ENCODE measurements around the gene SDC1. TPM values are rescaled to one million over a fixed set of nuclear protein-coding genes. Genes with fewer than 3 reads are reported as not detected.

SDC1 gene
- total and polyA plus RNA-seq, 2 of the 8 experiments (the other 6 are each of a cell fraction or from before 2014, with no cell fraction given): 45.3 to 73.3 TPM

DNA sequence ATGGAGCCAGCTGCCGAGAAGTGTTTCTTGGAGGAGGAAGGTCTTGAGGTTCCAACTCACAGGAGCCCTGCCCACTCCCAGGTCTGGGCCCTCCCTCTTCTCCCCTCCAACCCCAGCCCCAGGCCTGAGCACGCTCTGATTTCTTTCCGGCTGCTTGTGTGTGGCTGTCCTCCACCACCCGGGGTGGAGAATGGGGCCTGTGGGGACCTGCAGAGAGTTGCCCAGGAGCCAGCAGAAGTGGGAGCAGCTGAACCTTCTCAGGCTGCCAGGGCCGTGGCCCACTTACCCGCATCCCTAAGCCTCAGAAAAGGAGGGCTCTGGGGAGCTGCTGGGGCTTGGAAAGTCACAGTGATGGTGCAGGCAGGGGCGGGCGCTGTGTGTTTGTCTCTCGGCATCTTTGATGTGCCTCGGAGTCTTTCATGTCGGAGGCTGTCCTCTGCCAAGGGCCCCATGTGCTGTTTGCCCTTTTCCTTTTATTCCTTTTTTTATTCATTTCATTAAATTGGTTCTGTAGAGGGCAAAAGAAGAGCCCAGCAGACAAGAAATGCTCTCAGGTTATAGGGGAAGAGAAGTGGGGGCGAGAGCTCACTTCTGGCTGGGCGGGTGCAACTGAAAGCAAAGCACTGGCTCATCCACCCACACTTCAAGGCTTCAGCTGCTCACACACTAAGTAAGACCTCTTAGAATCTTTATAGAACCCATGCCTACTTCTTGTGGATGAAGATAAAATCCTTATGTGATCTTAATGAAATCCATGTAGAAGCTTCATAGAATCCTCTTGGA lies 52.5 kb downstream of the SDC1 start:
- TF ChIP-seq, protein P1, sequence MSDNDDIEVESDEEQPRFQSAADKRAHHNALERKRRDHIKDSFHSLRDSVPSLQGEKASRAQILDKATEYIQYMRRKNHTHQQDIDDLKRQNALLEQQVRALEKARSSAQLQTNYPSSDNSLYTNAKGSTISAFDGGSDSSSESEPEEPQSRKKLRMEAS (IDR thresholded peaks at IDR 0.05): no peak
- TF ChIP-seq CREB1 (IDR thresholded peaks at IDR 0.05): no peak
- no peak for TF ChIP-seq GTF2F1 (IDR thresholded peaks at IDR 0.05; ENCODE audit: borderline replicate concordance, low read depth, low read length)
- no peak for TF ChIP-seq KDM1A (IDR thresholded peaks at IDR 0.05; ENCODE audit: borderline replicate concordance, low read length)
- TF ChIP-seq TAF1 (IDR thresholded peaks at IDR 0.05; ENCODE audit: low read depth, low read length): no peak
- no peak for TF ChIP-seq TCF12 (IDR thresholded peaks at IDR 0.05; ENCODE audit: low read depth, low read length)
- Histone ChIP-seq H4K5ac (ENCODE audit: insufficient read length, low read depth, low read length) (no peak overlapping the region), H3K27ac (ENCODE audit: low read depth, low read length) (no peak overlapping the region), H3K4me2 (ENCODE audit: insufficient read depth in 1 of 2, low read depth in 2 of 2, low read length in 2 of 2) (no peak overlapping the region), H2BK12ac (ENCODE audit: low read depth, low read length) (no peak overlapping the region), H3K18ac (ENCODE audit: extremely low read depth, low read length) (no peak overlapping the region; the same call in 1 of the 2 replicates), H3K56ac (replicated peaks; ENCODE audit: insufficient read length, low read depth, low read length) (no peak overlapping the region), H4K91ac (replicated peaks; ENCODE audit: insufficient read length, low read length) (no peak overlapping the region), H3K4ac (replicated peaks; ENCODE audit: insufficient read length, low read depth, low read length) (no peak overlapping the region), H2BK15ac (ENCODE audit: low read length) (no peak overlapping the region), H3K14ac (ENCODE audit: insufficient read length) (no peak overlapping the region), H3K9me3 (ENCODE audit: insufficient read depth in 2 of 2, low read depth in 1 of 2, low read length in 1 of 2) (no peaks in the 10 kb centered on the region), H2AFZ (ENCODE audit: low read length) (0 out of 2 replicates have a peak overlapping the region, but pooled peaks have one; percentile 7), H3K4me3 (ENCODE audit: extremely low read depth in 1 of 4, insufficient read depth in 2 of 4, low read depth in 3 of 4, low read length in 4 of 4) (no peak overlapping the region), H3K23ac (ENCODE audit: insufficient read length) (no peak overlapping the region), H3K23me2 (ENCODE audit: low read depth, low read length) (no peaks in the 10 kb centered on the region), H3K27me3 (replicated peaks in 1 of 4; ENCODE audit: control insufficient read depth in 3 of 4, extremely low read depth in 1 of 4, insufficient read depth in 3 of 4, low read length in 3 of 4) (no peaks in the 10 kb centered on the region), H3K9ac (replicated peaks in 1 of 4; ENCODE audit: extremely low read depth in 1 of 4, low read depth in 3 of 4, low read length in 3 of 4) (no peak overlapping the region), H3K4me1 (replicated peaks in 1 of 4; ENCODE audit: control insufficient read depth in 3 of 4, insufficient read depth in 4 of 4, low read length in 3 of 4) (peaks cover 0 to 12% (median 3%) of the 10 kb centered on the region in 4 experiments; a peak in 3 of 7 replicates), H2BK5ac (ENCODE audit: low read depth, low read length) (no peak overlapping the region), H4K8ac (ENCODE audit: extremely low read depth, insufficient read depth, low read length) (peak overlapping the region; percentile 82), H2BK20ac (ENCODE audit: low read length) (0 out of 2 replicates have a peak overlapping the region, but pooled peaks have one; percentile 48), H2BK120ac (replicated peaks; ENCODE audit: low read depth, low read length) (no peak overlapping the region), H3K79me2 (ENCODE audit: control insufficient read depth in 1 of 2, insufficient read depth in 2 of 2, low read length in 2 of 2) (no peaks in the 10 kb centered on the region), H4K20me1 (replicated peaks in 1 of 2; ENCODE audit: control insufficient read depth in 1 of 2, insufficient read depth in 2 of 2, low read length in 2 of 2) (no peaks in the 10 kb centered on the region), H2AK5ac (ENCODE audit: low read depth, low read length) (no peak overlapping the region), H3K36me3 (ENCODE audit: control insufficient read depth in 2 of 4, insufficient read depth in 4 of 4, low read length in 3 of 4) (no peaks in the 10 kb centered on the region), H3K79me1 (ENCODE audit: low read depth, low read length) (no peaks in the 10 kb centered on the region)
- CTCF ChIA-PET (ENCODE audit: partially characterized antibody): interaction anchor here (0.6 to 2.4 kb wide), 8 partner anchors 9 to 187 kb away, joined by 3 to 10 read pairs (median 4); no protein-coding TSS in a partner anchor
- no peak for DNase-seq (ENCODE audit: low read depth in 1 of 2, low spot score in 2 of 2)
- no peak for FAIRE-seq
- POLR2A ChIA-PET (ENCODE audit: partially characterized antibody): no interaction called here
- 92% methylated on average over 13 of the region's 13 CpGs; no CpG with 5 or more reads in 1 of the 2 experiments for WGBS, 2 experiments (ENCODE audit: extremely low coverage in 1 of 2, insufficient coverage in 1 of 2, insufficient read length in 1 of 2, insufficient replicate concordance in 2 of 2, low coverage in 1 of 2, low lambda C conversion rate in 2 of 2, missing lambda C conversion rate in 1 of 2)
